Neural cell (in vitro differentiated cells): ENCODE results near the gene TRAM2. TPM values are rescaled to one million over a fixed set of nuclear protein-coding genes. Genes with fewer than 3 reads are reported as not detected.

Experiments used
- H2AFZ ChIP-seq: fragments of 200-600, 300-800 bp; sonication (generic), shearing (Covaris generic); 2 replicates; pipeline ENCODE4 v1.6.0; 2014; ENCODE audit warnings: low read depth, mild to moderate bottlenecking, antibody characterized with exemption, low read length, moderate library complexity
- H3F3A ChIP-seq: fragments of 200-600 bp; shearing (Covaris generic); 2 replicates; pipeline ENCODE4 v1.6.1; 2016; ENCODE audit warnings: mild to moderate bottlenecking, moderate library complexity, mixed read lengths, antibody characterized with exemption, low read length; ENCODE audit not compliant: insufficient read depth, poor library complexity, severe bottlenecking
- H3K27ac ChIP-seq: fragments of 200-600, 300-800 bp; sonication (generic), shearing (Covaris generic); 2 replicates; pipeline ENCODE4 v1.5.1; 2014; ENCODE audit warnings: mild to moderate bottlenecking, low read length, moderate library complexity
- H3K27me3 ChIP-seq: fragments of 300-800, 200-600 bp; sonication (generic), shearing (Covaris generic); 2 replicates; pipeline ENCODE4 v1.6.0; 2014; ENCODE audit warnings: mild to moderate bottlenecking, low read depth, low read length, moderate library complexity; ENCODE audit not compliant: insufficient read depth
- H3K36me3 ChIP-seq: fragments of 300-800, 200-600 bp; sonication (generic), shearing (Covaris generic); 2 replicates; pipeline ENCODE4 v1.5.1; 2014; ENCODE audit warnings: mild to moderate bottlenecking, antibody characterized with exemption, low read length, moderate library complexity; ENCODE audit not compliant: insufficient read depth
- H3K4me2 ChIP-seq: fragments of 300-800, 200-600 bp; sonication (generic), shearing (Covaris generic); 2 replicates; pipeline ENCODE4 v1.6.0; 2014; ENCODE audit warnings: mild to moderate bottlenecking, low read length
- H3K4me3 ChIP-seq: fragments of 300-800, 200-600 bp; sonication (generic), shearing (Covaris generic); 2 replicates; pipeline ENCODE4 v1.5.1; 2014; ENCODE audit warnings: mild to moderate bottlenecking, low read length, moderate library complexity
- H3K79me2 ChIP-seq: fragments of 200-600 bp; shearing (Covaris generic); replicated peaks from 2 replicates; pipeline ENCODE4 v1.6.0; 2014; ENCODE audit warnings: mild to moderate bottlenecking, low read length, moderate library complexity; ENCODE audit not compliant: insufficient read depth
- H3K9ac ChIP-seq: fragments of 300-800, 200-600 bp; sonication (generic), shearing (Covaris generic); 2 replicates; pipeline ENCODE4 v1.6.1; 2016; ENCODE audit warnings: mild to moderate bottlenecking, low read length, mixed read lengths
- H3K9me2 ChIP-seq: fragments of 200-600 bp; shearing (Covaris generic); 2 replicates; pipeline ENCODE4 v1.6.1; 2016; ENCODE audit warnings: mild to moderate bottlenecking, low read length, mixed read lengths; ENCODE audit not compliant: insufficient read depth
- H3K9me3 ChIP-seq: fragments of 200-600, 300-800 bp; sonication (generic), shearing (Covaris generic); 2 replicates; pipeline ENCODE4 v1.6.1; 2016; ENCODE audit warnings: mild to moderate bottlenecking, mixed run types, low read length, moderate library complexity, mixed read lengths
- H4K20me1 ChIP-seq: fragments of 200-600 bp; shearing (Covaris generic); 2 replicates; pipeline ENCODE4 v1.6.1; 2016; ENCODE audit warnings: mild to moderate bottlenecking, mixed run types; ENCODE audit not compliant: insufficient read depth
- CTCF ChIP-seq: fragments of 450-650 bp; IDR thresholded peaks from 2 replicates; pipeline ENCODE4 v1.5.1; 2014; ENCODE audit warnings: antibody characterized with exemption, mild to moderate bottlenecking, moderate library complexity; ENCODE audit not compliant: poor library complexity, severe bottlenecking
- EP300 ChIP-seq: fragments of 450-650 bp; conservative IDR thresholded peaks from 2 replicates; pipeline ENCODE4 v1.6.1; 2014; ENCODE audit warnings: antibody characterized with exemption, mild to moderate bottlenecking, moderate library complexity; ENCODE audit not compliant: poor library complexity, severe bottlenecking
- EZH2 ChIP-seq: fragments of 200-600, 300-800 bp; shearing (Covaris generic), sonication (generic); IDR thresholded peaks from 2 replicates; pipeline ENCODE4 v1.6.1; 2014; ENCODE audit warnings: antibody characterized with exemption, low read length, borderline replicate concordance, mild to moderate bottlenecking; ENCODE audit not compliant: insufficient read depth, poor library complexity, severe bottlenecking
- MXI1 ChIP-seq: fragments of 450-650 bp; conservative IDR thresholded peaks from 2 replicates; pipeline ENCODE4 v1.6.1; 2014; ENCODE audit warnings: antibody characterized with exemption, mild to moderate bottlenecking; ENCODE audit not compliant: poor library complexity, severe bottlenecking
- POLR2AphosphoS5 ChIP-seq: IDR thresholded peaks from 2 replicates; pipeline ENCODE4 v1.6.1; 2012
- RAD21 ChIP-seq: fragments of 450-650 bp; conservative IDR thresholded peaks from 2 replicates; pipeline ENCODE4 v1.6.1; 2014; ENCODE audit warnings: antibody characterized with exemption, mild to moderate bottlenecking, moderate library complexity
- REST ChIP-seq: IDR thresholded peaks from 2 replicates; pipeline ENCODE4 v1.6.1; 2012; ENCODE audit warnings: borderline replicate concordance
- SMC3 ChIP-seq: fragments of 450-650 bp; conservative IDR thresholded peaks from 2 replicates; pipeline ENCODE4 v1.6.1; 2014; ENCODE audit warnings: antibody characterized with exemption, mild to moderate bottlenecking, moderate library complexity; ENCODE audit not compliant: poor library complexity
- TAF1 ChIP-seq: IDR thresholded peaks from 2 replicates; pipeline ENCODE4 v1.6.1; 2012; ENCODE audit warnings: low read depth
- polyA plus RNA-seq: library from polyadenylated mRNA; depleted of rRNA; stranded (reverse); fragments of >200 nt; gene quantifications from 2 replicates; pipeline ENCODE4 v1.2.3, GENCODE V29; 2014

The TRAM2 gene
- polyA plus RNA-seq, 1 donor from 2014 or later = 0.41 TPM

- no peaks in the 10 kb centered on the region for H3K79me2 ChIP-seq
- no peak overlapping the region for H2AFZ ChIP-seq
- TF ChIP-seq MXI1 (no peak), TAF1 (no peak), REST (no peak), EP300 (no peak), SMC3 (no peak), RAD21 (no peak), CTCF (no peak), POLR2AphosphoS5 (no peak), EZH2 (no peak)
- H3K27me3 ChIP-seq = no peaks in the 10 kb centered on the region
- H3K36me3 ChIP-seq = no peaks in the 10 kb centered on the region
- H3K27ac ChIP-seq = no peak overlapping the region
- no peak overlapping the region for H3K4me3 ChIP-seq
- no peaks in the 10 kb centered on the region for H3K9me2 ChIP-seq
- no peak overlapping the region for H3K9ac ChIP-seq
- no peaks in the 10 kb centered on the region for H3K9me3 ChIP-seq
- no peak overlapping the region for H3K4me2 ChIP-seq
- no peaks in the 10 kb centered on the region for H3F3A ChIP-seq
- no peaks in the 10 kb centered on the region for H4K20me1 ChIP-seq
Measured at GRCh38 chr6:52582996-52583395, 6.1 kb upstream of the TRAM2 start.

- H3K9me2 ChIP-seq = no peaks in the 10 kb centered on the region
- H2AFZ ChIP-seq = no peak overlapping the region
- no peaks in the 10 kb centered on the region for H3K36me3 ChIP-seq
- TF ChIP-seq TAF1 = no peak
- no peak overlapping the region for H3K9ac ChIP-seq
- H3K4me3 ChIP-seq = no peak overlapping the region
- no peaks in the 10 kb centered on the region for H3K27me3 ChIP-seq
- no peaks in the 10 kb centered on the region for H3F3A ChIP-seq
- H3K9me3 ChIP-seq = no peaks in the 10 kb centered on the region
- H3K4me2 ChIP-seq = no peak overlapping the region
- H3K27ac ChIP-seq = no peak overlapping the region
- H3K79me2 ChIP-seq = no peaks in the 10 kb centered on the region
- no peaks in the 10 kb centered on the region for H4K20me1 ChIP-seq
Measured at GRCh38 chr6:52582446-52582845, 5.6 kb upstream of the TRAM2 start.

- H3K9me3 ChIP-seq = no peaks in the 10 kb centered on the region
Measured at GRCh38 chr6:52580905-52581304, 4.0 kb upstream of the TRAM2 start.

More at GRCh38 chr6:52580905-52581304, 4.0 kb upstream of the TRAM2 start:
- Histone ChIP-seq H3F3A (no peaks in the 10 kb centered on the region), H3K9me2 (no peaks in the 10 kb centered on the region), H3K27ac (no peak overlapping the region), H3K4me3 (no peak overlapping the region), H2AFZ (no peak overlapping the region), H4K20me1 (no peaks in the 10 kb centered on the region), H3K9ac (no peak overlapping the region), H3K27me3 (no peaks in the 10 kb centered on the region), H3K79me2 (no peaks in the 10 kb centered on the region), H3K36me3 (no peaks in the 10 kb centered on the region), H3K4me2 (no peak overlapping the region)
- TF ChIP-seq RAD21 = no peak
